Colonic mucosa (tissue), 4 donors: ENCODE results near the gene CFAP45. TPM values are rescaled to one million over a fixed set of nuclear protein-coding genes. Genes with fewer than 3 reads are reported as not detected.

Source experiments
- DNase-seq: peaks from one replicate; pipeline ENCODE4 v3.0.0-alpha.2; 2020
- H3K27ac ChIP-seq: fragments of 200-600 bp; one replicate; pipeline ENCODE4 v1.8.0; 2021
- H3K27me3 ChIP-seq: fragments of 200-600 bp; one replicate; pipeline ENCODE4 v1.8.0; 2021
- H3K36me3 ChIP-seq: fragments of 200-600 bp; one replicate; pipeline ENCODE4 v1.8.0; 2021
- H3K4me1 ChIP-seq: fragments of 200-600 bp; one replicate; pipeline ENCODE4 v1.8.0; 2021; ENCODE audit warnings: mild to moderate bottlenecking
- H3K4me3 ChIP-seq: fragments of 200-600 bp; one replicate; pipeline ENCODE4 v1.8.0; 2021
- H3K9ac ChIP-seq, 2 donors: one replicate each; pipeline ENCODE4 v1.7.0; 2013; ENCODE audit warnings: control low read depth in 2 of 2, low read depth in 2 of 2, low read length in 2 of 2
- H3K9me3 ChIP-seq: fragments of 200-600 bp; one replicate; pipeline ENCODE4 v1.8.0; 2021
- CTCF ChIP-seq: fragments of 200-600 bp; IDR thresholded peaks from one replicate; pipeline ENCODE4 v1.8.0; 2022; ENCODE audit warnings: antibody characterized with exemption, mild to moderate bottlenecking
- intact Hi-C: fragments of 100-400 bp; cut with DNase I; formaldehyde crosslinking; loops from one replicate; pipeline ENCODE4 v1.14.1; 2022
- total RNA-seq, 2 donors: library from RNA; stranded (reverse); fragmentation: NEBNext Ultra II Directional in 1 of 2; extraction: Animal tissue kit (Norgen Biotek cat#: 25700) in 1 of 2; gene quantifications; one replicate each; pipeline ENCODE4 v1.2.1, GENCODE V29; 2021
- donor health status: healthy.
- donor health status: DM: no; HTN: no; CAD: no.
- donor health status: DM: no; HTN: no; CAD: no.

Gene CFAP45
- total RNA-seq, 2 donors from 2014 or later, result 0.30 TPM; not detected in 1

DNA sequence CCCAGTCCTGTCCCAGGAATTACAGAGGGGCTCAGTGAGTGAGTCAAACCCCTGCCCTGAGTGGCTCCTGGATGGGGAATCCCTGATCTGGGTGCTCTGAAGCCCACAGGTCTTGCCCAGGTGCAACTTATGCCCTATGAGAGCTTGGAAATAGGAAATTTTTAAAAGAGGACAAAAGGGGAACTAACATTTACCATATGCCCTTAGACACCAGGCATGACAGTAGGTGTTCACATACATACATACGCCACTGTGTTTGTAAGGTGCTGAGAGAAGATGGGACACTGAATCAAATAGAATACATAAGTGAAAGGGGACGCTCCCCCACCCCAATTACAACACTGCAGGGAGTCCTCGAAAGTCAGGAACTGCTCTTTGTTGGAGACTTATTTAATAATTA, 1.4 kb downstream of the CFAP45 start:
- H3K9ac ChIP-seq, result no peak overlapping the region
- H3K4me3 ChIP-seq, result no peak overlapping the region
- intact Hi-C loops, result no loop called here
- H3K4me1 ChIP-seq, result no peaks in the 10 kb centered on the region
- no peak overlapping the region for H3K27ac ChIP-seq
- no peaks in the 10 kb centered on the region for H3K36me3 ChIP-seq
- no peak for DNase-seq
- H3K9me3 ChIP-seq, result no peaks in the 10 kb centered on the region
- TF ChIP-seq CTCF, result no peak
- no peaks in the 10 kb centered on the region for H3K27me3 ChIP-seq

DNA sequence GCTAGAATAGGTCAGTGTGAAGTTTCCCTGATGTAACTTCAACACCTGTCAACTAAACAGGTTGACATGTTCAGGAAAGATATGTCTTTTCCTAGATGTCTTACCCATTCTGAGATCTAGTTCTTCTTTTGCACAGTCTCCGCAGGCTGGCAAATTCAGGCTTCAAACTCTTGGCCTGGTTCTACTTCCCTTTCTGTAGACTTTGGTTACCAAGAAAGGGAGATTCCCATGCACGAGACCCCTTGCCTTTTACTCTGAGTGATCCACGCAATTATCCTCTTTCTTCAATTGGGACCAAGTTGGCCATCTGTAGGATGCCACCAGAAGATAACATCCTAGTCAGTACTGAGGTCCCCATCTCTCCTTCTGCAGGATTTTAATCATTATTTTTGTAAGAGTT, 2.0 kb downstream of the CFAP45 start:
- H3K9me3 ChIP-seq, result no peaks in the 10 kb centered on the region
- TF ChIP-seq CTCF, result no peak
- intact Hi-C loops, result no loop called here
- H3K27me3 ChIP-seq, result no peaks in the 10 kb centered on the region
- no peak for DNase-seq
- no peaks in the 10 kb centered on the region for H3K36me3 ChIP-seq
- no peaks in the 10 kb centered on the region for H3K4me1 ChIP-seq
- H3K9ac ChIP-seq, result no peak overlapping the region
- no peak overlapping the region for H3K27ac ChIP-seq
- no peak overlapping the region for H3K4me3 ChIP-seq

GRCh38 chr1:159896546-159896930, 3.4 kb downstream of the CFAP45 start:
- no peak for TF ChIP-seq CTCF
- no peak overlapping the region for H3K4me3 ChIP-seq
- no peaks in the 10 kb centered on the region for H3K27me3 ChIP-seq
- no peaks in the 10 kb centered on the region for H3K36me3 ChIP-seq
- no peak overlapping the region for H3K9ac ChIP-seq
- intact Hi-C loops, result no loop called here
- no peaks in the 10 kb centered on the region for H3K9me3 ChIP-seq
- H3K27ac ChIP-seq, result peak overlapping the region; percentile 22
- no peaks in the 10 kb centered on the region for H3K4me1 ChIP-seq
- DNase-seq, result no peak

- intact Hi-C loops, result no loop called here
- no peaks in the 10 kb centered on the region for H3K4me1 ChIP-seq
- H3K36me3 ChIP-seq, result no peaks in the 10 kb centered on the region
- H3K27me3 ChIP-seq, result no peaks in the 10 kb centered on the region
- peak overlapping the region; percentile 22 for H3K27ac ChIP-seq
- TF ChIP-seq CTCF, result no peak
- no peak for DNase-seq
- H3K4me3 ChIP-seq, result no peak overlapping the region
- H3K9ac ChIP-seq, result no peak overlapping the region
- no peaks in the 10 kb centered on the region for H3K9me3 ChIP-seq
Measured at GRCh38 chr1:159895836-159896545, 4.0 kb downstream of the CFAP45 start.

- Histone ChIP-seq H3K9ac (no peak overlapping the region), H3K4me3 (no peak overlapping the region), H3K27ac (no peak overlapping the region), H3K36me3 (no peaks in the 10 kb centered on the region), H3K4me1 (no peaks in the 10 kb centered on the region), H3K9me3 (no peaks in the 10 kb centered on the region), H3K27me3 (no peaks in the 10 kb centered on the region)
- no peak for TF ChIP-seq CTCF
- intact Hi-C loops, result no loop called here
- DNase-seq, result no peak
Measured at GRCh38 chr1:159895286-159895685, 4.7 kb downstream of the CFAP45 start.
